A549 (cell line): Measurements from ENCODE around the gene ETV3.

Source experiments
- CBX8 ChIP-seq: fragments of 200-600 bp; sonication (generic); IDR thresholded peaks from 2 replicates; pipeline ENCODE4 v1.6.1; 2016
- HDAC2 ChIP-seq: fragments of 200-600 bp; sonication (generic); IDR thresholded peaks from 2 replicates; pipeline ENCODE4 v1.6.1; 2016
- MAX ChIP-seq: IDR thresholded peaks from 2 replicates; pipeline ENCODE4 v1.6.1; 2012
- NR3C1 ChIP-seq: fragments of >200 bp; sonication (Bioruptor Twin); formaldehyde crosslinking; IDR thresholded peaks from 3 replicates; pipeline ENCODE4 v1.6.1; 2017
- RAD21 ChIP-seq, 2 experiments: fragments of >200 bp in 1 of 2; sonication (Bioruptor Twin) in 1 of 2; formaldehyde crosslinking in 1 of 2; IDR thresholded peaks in 1 of 2; conservative IDR thresholded peaks in 1 of 2; 2 replicates in 1 of 2; 3 replicates in 1 of 2; pipeline ENCODE4 v1.6.1; 2012 to 2018; ENCODE audit warnings: inconsistent platforms in 1 of 2
- ZC3H11A ChIP-seq: fragments of 450-650 bp; IDR thresholded peaks from 2 replicates; pipeline ENCODE4 v1.6.1; 2014; ENCODE audit warnings: antibody characterized with exemption, mild to moderate bottlenecking

GRCh38 chr1:157101149-157101548 lies 37.0 kb downstream of the ETV3 start:
- TF ChIP-seq HDAC2 (no peak), RAD21 (conservative IDR thresholded peaks at IDR 0.05 in 1 of 2, IDR thresholded peaks at IDR 0.05 in 1 of 2) (no peak), MAX (no peak), NR3C1 (no peak), CBX8 (no peak), ZC3H11A (no peak)
